Measurements from ENCODE around the gene RABGGTA. TPM values are rescaled to one million over a fixed set of nuclear protein-coding genes. Genes with fewer than 3 reads are reported as not detected.

Gene RABGGTA
- total and polyA plus RNA-seq, 10 of the 15 experiments (the other 5 are each of a cell fraction or from before 2014, with no cell fraction given): 19.1 to 75.6 (median 46.9) TPM

DNA sequence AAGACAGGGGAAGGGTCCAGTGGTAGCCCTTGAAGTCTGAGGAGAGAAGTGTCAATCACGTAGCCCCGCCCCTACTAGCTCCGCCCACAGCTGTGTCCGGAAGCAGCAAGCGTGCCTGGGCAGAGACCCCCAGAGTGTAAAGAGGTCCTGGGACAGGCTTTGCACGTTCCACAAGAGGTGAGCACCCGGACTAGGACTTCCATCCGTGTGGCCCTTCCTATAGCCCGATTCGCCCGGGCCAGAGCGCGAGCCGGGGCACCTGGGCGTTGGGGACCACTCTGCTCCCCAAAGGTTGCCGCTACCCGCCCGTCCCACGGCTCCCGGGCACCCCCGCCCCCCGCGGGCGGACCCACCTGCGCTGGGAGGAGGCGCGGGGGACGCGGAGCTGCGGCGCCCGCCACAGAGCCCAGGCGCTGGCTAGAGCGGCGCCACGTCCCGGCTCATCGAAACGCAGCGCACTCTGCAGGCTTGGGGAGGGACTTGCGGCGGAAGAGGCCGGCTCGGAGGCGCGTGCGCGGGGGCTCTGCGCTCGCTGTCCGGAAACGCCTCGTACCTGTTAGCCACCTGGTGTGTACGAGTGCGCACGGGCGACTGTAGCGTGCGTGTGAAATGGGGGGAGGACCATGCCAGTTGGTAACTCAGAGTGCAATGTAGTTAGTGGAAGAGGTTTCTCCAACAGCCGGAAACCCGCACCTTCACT, at the start of gene RABGGTA (continued):
- TF ChIP-seq GABPA (IDR thresholded peaks at IDR 0.05; ENCODE audit: low read depth) (0 out of 2 replicates have a peak, but pooled peaks have one; percentile 21), MEF2A (IDR thresholded peaks at IDR 0.05; ENCODE audit: insufficient read depth, low read depth, low read length) (0 out of 2 replicates have a peak, but pooled peaks have one; percentile 55), TCF12 (IDR thresholded peaks at IDR 0.05; ENCODE audit: low read depth, low read length) (peak; percentile 76), CBX5 (IDR thresholded peaks at IDR 0.05; ENCODE audit: low read depth) (0 out of 2 replicates have a peak, but pooled peaks have one; percentile 49), RFX5 (IDR thresholded peaks at IDR 0.05; ENCODE audit: low read depth, low read length) (peak; percentile 61; the same call in 1 of the 2 replicates), NR2C1 (IDR thresholded peaks at IDR 0.05) (peak; percentile 67), TAF1 (IDR thresholded peaks at IDR 0.05; ENCODE audit: borderline replicate concordance, low read depth, low read length) (0 out of 2 replicates have a peak, but pooled peaks have one; percentile 81), BCL11A (IDR thresholded peaks at IDR 0.05; ENCODE audit: low read depth, low read length) (peak; percentile 36; the same call in 1 of the 2 replicates), NR2F1 (conservative IDR thresholded peaks at IDR 0.05) (peak; percentile 64), DPF2 (IDR thresholded peaks at IDR 0.05) (peak; percentile 95)
- TF ChIP-seq, protein P1, sequence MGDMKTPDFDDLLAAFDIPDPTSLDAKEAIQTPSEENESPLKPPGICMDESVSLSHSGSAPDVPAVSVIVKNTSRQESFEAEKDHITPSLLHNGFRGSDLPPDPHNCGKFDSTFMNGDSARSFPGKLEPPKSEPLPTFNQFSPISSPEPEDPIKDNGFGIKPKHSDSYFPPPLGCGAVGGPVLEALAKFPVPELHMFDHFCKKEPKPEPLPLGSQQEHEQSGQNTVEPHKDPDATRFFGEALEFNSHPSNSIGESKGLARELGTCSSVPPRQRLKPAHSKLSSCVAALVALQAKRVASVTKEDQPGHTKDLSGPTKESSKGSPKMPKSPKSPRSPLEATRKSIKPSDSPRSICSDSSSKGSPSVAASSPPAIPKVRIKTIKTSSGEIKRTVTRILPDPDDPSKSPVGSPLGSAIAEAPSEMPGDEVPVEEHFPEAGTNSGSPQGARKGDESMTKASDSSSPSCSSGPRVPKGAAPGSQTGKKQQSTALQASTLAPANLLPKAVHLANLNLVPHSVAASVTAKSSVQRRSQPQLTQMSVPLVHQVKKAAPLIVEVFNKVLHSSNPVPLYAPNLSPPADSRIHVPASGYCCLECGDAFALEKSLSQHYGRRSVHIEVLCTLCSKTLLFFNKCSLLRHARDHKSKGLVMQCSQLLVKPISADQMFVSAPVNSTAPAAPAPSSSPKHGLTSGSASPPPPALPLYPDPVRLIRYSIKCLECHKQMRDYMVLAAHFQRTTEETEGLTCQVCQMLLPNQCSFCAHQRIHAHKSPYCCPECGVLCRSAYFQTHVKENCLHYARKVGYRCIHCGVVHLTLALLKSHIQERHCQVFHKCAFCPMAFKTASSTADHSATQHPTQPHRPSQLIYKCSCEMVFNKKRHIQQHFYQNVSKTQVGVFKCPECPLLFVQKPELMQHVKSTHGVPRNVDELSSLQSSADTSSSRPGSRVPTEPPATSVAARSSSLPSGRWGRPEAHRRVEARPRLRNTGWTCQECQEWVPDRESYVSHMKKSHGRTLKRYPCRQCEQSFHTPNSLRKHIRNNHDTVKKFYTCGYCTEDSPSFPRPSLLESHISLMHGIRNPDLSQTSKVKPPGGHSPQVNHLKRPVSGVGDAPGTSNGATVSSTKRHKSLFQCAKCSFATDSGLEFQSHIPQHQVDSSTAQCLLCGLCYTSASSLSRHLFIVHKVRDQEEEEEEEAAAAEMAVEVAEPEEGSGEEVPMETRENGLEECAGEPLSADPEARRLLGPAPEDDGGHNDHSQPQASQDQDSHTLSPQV (IDR thresholded peaks at IDR 0.05): peak; percentile 87; the same call in 1 of the 2 replicates
- TF ChIP-seq, protein P2, sequence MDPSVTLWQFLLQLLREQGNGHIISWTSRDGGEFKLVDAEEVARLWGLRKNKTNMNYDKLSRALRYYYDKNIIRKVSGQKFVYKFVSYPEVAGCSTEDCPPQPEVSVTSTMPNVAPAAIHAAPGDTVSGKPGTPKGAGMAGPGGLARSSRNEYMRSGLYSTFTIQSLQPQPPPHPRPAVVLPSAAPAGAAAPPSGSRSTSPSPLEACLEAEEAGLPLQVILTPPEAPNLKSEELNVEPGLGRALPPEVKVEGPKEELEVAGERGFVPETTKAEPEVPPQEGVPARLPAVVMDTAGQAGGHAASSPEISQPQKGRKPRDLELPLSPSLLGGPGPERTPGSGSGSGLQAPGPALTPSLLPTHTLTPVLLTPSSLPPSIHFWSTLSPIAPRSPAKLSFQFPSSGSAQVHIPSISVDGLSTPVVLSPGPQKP (IDR thresholded peaks at IDR 0.05; ENCODE audit: low read depth, low read length): peak; percentile 84
- TF ChIP-seq, protein P3, sequence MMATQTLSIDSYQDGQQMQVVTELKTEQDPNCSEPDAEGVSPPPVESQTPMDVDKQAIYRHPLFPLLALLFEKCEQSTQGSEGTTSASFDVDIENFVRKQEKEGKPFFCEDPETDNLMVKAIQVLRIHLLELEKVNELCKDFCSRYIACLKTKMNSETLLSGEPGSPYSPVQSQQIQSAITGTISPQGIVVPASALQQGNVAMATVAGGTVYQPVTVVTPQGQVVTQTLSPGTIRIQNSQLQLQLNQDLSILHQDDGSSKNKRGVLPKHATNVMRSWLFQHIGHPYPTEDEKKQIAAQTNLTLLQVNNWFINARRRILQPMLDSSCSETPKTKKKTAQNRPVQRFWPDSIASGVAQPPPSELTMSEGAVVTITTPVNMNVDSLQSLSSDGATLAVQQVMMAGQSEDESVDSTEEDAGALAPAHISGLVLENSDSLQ (IDR thresholded peaks at IDR 0.05): peak; percentile 98
- TF ChIP-seq, protein P4, sequence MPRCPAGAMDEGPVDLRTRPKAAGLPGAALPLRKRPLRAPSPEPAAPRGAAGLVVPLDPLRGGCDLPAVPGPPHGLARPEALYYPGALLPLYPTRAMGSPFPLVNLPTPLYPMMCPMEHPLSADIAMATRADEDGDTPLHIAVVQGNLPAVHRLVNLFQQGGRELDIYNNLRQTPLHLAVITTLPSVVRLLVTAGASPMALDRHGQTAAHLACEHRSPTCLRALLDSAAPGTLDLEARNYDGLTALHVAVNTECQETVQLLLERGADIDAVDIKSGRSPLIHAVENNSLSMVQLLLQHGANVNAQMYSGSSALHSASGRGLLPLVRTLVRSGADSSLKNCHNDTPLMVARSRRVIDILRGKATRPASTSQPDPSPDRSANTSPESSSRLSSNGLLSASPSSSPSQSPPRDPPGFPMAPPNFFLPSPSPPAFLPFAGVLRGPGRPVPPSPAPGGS (IDR thresholded peaks at IDR 0.05; ENCODE audit: borderline replicate concordance, insufficient read depth, low read depth, low read length, poor library complexity, severe bottlenecking): peak; percentile 85
- TF ChIP-seq, protein P5, sequence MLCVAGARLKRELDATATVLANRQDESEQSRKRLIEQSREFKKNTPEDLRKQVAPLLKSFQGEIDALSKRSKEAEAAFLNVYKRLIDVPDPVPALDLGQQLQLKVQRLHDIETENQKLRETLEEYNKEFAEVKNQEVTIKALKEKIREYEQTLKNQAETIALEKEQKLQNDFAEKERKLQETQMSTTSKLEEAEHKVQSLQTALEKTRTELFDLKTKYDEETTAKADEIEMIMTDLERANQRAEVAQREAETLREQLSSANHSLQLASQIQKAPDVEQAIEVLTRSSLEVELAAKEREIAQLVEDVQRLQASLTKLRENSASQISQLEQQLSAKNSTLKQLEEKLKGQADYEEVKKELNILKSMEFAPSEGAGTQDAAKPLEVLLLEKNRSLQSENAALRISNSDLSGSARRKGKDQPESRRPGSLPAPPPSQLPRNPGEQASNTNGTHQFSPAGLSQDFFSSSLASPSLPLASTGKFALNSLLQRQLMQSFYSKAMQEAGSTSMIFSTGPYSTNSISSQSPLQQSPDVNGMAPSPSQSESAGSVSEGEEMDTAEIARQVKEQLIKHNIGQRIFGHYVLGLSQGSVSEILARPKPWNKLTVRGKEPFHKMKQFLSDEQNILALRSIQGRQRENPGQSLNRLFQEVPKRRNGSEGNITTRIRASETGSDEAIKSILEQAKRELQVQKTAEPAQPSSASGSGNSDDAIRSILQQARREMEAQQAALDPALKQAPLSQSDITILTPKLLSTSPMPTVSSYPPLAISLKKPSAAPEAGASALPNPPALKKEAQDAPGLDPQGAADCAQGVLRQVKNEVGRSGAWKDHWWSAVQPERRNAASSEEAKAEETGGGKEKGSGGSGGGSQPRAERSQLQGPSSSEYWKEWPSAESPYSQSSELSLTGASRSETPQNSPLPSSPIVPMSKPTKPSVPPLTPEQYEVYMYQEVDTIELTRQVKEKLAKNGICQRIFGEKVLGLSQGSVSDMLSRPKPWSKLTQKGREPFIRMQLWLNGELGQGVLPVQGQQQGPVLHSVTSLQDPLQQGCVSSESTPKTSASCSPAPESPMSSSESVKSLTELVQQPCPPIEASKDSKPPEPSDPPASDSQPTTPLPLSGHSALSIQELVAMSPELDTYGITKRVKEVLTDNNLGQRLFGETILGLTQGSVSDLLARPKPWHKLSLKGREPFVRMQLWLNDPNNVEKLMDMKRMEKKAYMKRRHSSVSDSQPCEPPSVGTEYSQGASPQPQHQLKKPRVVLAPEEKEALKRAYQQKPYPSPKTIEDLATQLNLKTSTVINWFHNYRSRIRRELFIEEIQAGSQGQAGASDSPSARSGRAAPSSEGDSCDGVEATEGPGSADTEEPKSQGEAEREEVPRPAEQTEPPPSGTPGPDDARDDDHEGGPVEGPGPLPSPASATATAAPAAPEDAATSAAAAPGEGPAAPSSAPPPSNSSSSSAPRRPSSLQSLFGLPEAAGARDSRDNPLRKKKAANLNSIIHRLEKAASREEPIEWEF (IDR thresholded peaks at IDR 0.05; ENCODE audit: insufficient replicate concordance, low read depth, low read length): no peak

Measured in GM12878 (cell line).